Fibroblast of lung (primary cell): Measurements from ENCODE around the gene HIPK3. TPM values are rescaled to one million over a fixed set of nuclear protein-coding genes. Genes with fewer than 3 reads are reported as not detected.

Experiments used
- DNase-seq, 2 donors: peaks; one replicate each; pipeline versions ENCODE4 v3.0.0 to v3.0.0-alpha.2; 2010; ENCODE audit warnings: low read depth in 2 of 2
- H2AFZ ChIP-seq: 2 replicates; pipeline ENCODE4 v1.5.1; 2012; ENCODE audit warnings: low read length, control low read depth, inconsistent platforms
- H3K27ac ChIP-seq: 2 replicates; pipeline ENCODE4 v1.5.1; 2011; ENCODE audit warnings: low read length, control low read depth; ENCODE audit not compliant: insufficient read depth
- H3K27me3 ChIP-seq: 2 replicates; pipeline ENCODE4 v1.5.1; 2011; ENCODE audit warnings: mild to moderate bottlenecking, low read length; ENCODE audit not compliant: control insufficient read depth, insufficient read depth
- H3K36me3 ChIP-seq: 2 replicates; pipeline ENCODE4 v1.5.1; 2011; ENCODE audit warnings: low read length; ENCODE audit not compliant: control insufficient read depth, insufficient read depth
- H3K4me1 ChIP-seq: 2 replicates; pipeline ENCODE4 v1.5.1; 2011; ENCODE audit warnings: low read length; ENCODE audit not compliant: control insufficient read depth, insufficient read depth; ENCODE audit errors: extremely low read depth
- H3K4me2 ChIP-seq: 2 replicates; pipeline ENCODE4 v1.5.1; 2011; ENCODE audit warnings: low read length, control low read depth; ENCODE audit not compliant: insufficient read depth; ENCODE audit errors: extremely low read depth
- H3K4me3 ChIP-seq, 4 experiments: fragments of 200-600 bp in 1 of 4; sonication (generic) in 1 of 4; replicated peaks in 1 of 4; 2 replicates each; pipeline ENCODE4 v1.5.1; 2011 to 2016; ENCODE audit warnings: low read length in 4 of 4, low read depth in 3 of 4, mild to moderate bottlenecking in 3 of 4, control low read depth in 2 of 4, inconsistent platforms in 1 of 4, mixed read lengths in 1 of 4; ENCODE audit not compliant: insufficient read depth in 1 of 4; ENCODE audit errors: control extremely low read depth in 1 of 4
- H3K79me2 ChIP-seq: 2 replicates; pipeline ENCODE4 v1.5.1; 2012; ENCODE audit warnings: mild to moderate bottlenecking, low read length, inconsistent platforms; ENCODE audit not compliant: control insufficient read depth, insufficient read depth
- H3K9ac ChIP-seq: 2 replicates; pipeline ENCODE4 v1.5.1; 2011; ENCODE audit warnings: mild to moderate bottlenecking, low read length, control low read depth; ENCODE audit not compliant: insufficient read depth
- H3K9me3 ChIP-seq: 2 replicates; pipeline ENCODE4 v1.5.1; 2012; ENCODE audit warnings: low read depth, low read length; ENCODE audit not compliant: control insufficient read depth, insufficient read depth
- H4K20me1 ChIP-seq: 2 replicates; pipeline ENCODE4 v1.5.1; 2011; ENCODE audit warnings: low read length; ENCODE audit not compliant: control insufficient read depth, insufficient read depth; ENCODE audit errors: extremely low read depth
- EZH2 ChIP-seq: IDR thresholded peaks from 2 replicates; pipeline ENCODE4 v1.5.1; 2012; ENCODE audit warnings: low read length, control low read depth, mild to moderate bottlenecking; ENCODE audit errors: missing control alignments
- polyA plus RNA-seq, 2 donors: library from polyadenylated mRNA; depleted of rRNA in 1 of 2; stranded (reverse) in 1 of 2; unstranded in 1 of 2; fragments of >200 nt; gene quantifications; 2 replicates each; pipeline ENCODE4 v1.2.1, GENCODE V29; 2011 to 2012; ENCODE audit warnings: missing spikeins in 1 of 2
- total RNA-seq: library from RNA; depleted of rRNA; stranded (reverse); fragments of >200 nt; gene quantifications from 2 replicates; pipeline ENCODE4 v1.2.1, GENCODE V29; 2014
- TF ChIP-seq, protein P1 (sequence below), 2 donors: IDR thresholded peaks in 1 of 2; conservative IDR thresholded peaks in 1 of 2; 1 replicate in 1 of 2; 2 replicates in 1 of 2; pipeline ENCODE4 v1.5.1; 2011 to 2012; ENCODE audit warnings: low read length in 2 of 2, control low read depth in 1 of 2, inconsistent platforms in 1 of 2, low read depth in 1 of 2, mild to moderate bottlenecking in 1 of 2

HIPK3 gene
- total and polyA plus RNA-seq, 2 donors (not counting 1 experiment from before 2014, with no cell fraction given): 24.5 to 89.8 TPM

DNA sequence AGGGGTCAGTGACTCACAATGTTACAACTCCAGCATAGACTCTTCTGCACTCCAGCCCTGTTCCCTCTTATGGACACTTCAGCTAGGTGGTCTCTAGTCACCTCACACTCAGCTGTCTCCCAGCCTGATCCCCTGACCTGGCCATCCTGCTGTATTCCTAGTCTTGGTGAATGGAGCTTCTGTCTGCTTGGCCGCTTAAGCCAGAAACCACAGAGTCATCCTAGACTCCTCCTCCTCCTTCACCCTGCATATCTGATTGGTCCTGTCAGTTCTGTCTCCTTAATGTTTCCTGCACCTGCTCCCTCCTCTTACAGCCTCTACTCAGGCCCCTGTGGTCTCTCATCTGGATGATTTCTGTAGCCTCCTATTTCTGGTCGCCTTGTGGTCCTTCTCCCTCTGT, 144.9 kb downstream of the HIPK3 start:
- DNase-seq: no peak
- H3K27ac ChIP-seq: no peak overlapping the region
- H3K79me2 ChIP-seq: no peaks in the 10 kb centered on the region

DNA sequence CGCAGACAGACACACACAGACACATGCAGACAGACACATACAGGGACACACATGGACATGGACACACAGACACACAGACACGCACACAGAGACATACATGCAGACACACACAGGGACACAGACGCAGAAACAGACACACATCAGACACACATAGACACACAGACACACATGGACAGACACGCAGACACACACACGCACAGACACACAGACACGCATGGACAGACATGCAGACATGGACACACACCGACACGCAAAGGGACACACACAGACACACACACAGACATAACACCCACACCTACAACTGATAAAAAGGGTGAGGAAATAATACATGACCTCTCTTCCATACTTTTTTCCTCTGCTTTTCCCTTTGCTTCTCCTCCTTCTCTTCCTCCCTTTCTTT, 146.2 kb downstream of the HIPK3 start:
- Histone ChIP-seq H3K9ac (no peak overlapping the region), H3K4me3 (no peak overlapping the region), H3K27me3 (no peaks in the 10 kb centered on the region), H3K27ac (no peak overlapping the region), H3K79me2 (no peaks in the 10 kb centered on the region), H2AFZ (no peak overlapping the region), H3K4me2 (no peak overlapping the region), H3K9me3 (no peaks in the 10 kb centered on the region), H3K36me3 (no peaks in the 10 kb centered on the region), H4K20me1 (no peaks in the 10 kb centered on the region), H3K4me1 (no peaks in the 10 kb centered on the region)
- no peak for DNase-seq
- TF ChIP-seq EZH2: no peak
- TF ChIP-seq, protein P1, sequence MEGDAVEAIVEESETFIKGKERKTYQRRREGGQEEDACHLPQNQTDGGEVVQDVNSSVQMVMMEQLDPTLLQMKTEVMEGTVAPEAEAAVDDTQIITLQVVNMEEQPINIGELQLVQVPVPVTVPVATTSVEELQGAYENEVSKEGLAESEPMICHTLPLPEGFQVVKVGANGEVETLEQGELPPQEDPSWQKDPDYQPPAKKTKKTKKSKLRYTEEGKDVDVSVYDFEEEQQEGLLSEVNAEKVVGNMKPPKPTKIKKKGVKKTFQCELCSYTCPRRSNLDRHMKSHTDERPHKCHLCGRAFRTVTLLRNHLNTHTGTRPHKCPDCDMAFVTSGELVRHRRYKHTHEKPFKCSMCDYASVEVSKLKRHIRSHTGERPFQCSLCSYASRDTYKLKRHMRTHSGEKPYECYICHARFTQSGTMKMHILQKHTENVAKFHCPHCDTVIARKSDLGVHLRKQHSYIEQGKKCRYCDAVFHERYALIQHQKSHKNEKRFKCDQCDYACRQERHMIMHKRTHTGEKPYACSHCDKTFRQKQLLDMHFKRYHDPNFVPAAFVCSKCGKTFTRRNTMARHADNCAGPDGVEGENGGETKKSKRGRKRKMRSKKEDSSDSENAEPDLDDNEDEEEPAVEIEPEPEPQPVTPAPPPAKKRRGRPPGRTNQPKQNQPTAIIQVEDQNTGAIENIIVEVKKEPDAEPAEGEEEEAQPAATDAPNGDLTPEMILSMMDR (conservative IDR thresholded peaks at IDR 0.05 in 1 of 2, IDR thresholded peaks at IDR 0.05 in 1 of 2; ENCODE audit: low read depth in 1 of 2, low read length in 2 of 2): no peak

More for the DNA sequence above, 144.9 kb downstream of the HIPK3 start:
- H3K4me1 ChIP-seq: no peaks in the 10 kb centered on the region
- H3K9me3 ChIP-seq: no peaks in the 10 kb centered on the region
- H3K9ac ChIP-seq: no peak overlapping the region
- no peaks in the 10 kb centered on the region for H3K27me3 ChIP-seq
- H2AFZ ChIP-seq: no peak overlapping the region
- no peak overlapping the region for H3K4me2 ChIP-seq
- H3K4me3 ChIP-seq: no peak overlapping the region
- no peaks in the 10 kb centered on the region for H3K36me3 ChIP-seq
- no peaks in the 10 kb centered on the region for H4K20me1 ChIP-seq
- TF ChIP-seq EZH2: no peak
- TF ChIP-seq, protein P1 (conservative IDR thresholded peaks at IDR 0.05 in 1 of 2, IDR thresholded peaks at IDR 0.05 in 1 of 2; ENCODE audit: low read depth in 1 of 2, low read length in 2 of 2): no peak

DNA sequence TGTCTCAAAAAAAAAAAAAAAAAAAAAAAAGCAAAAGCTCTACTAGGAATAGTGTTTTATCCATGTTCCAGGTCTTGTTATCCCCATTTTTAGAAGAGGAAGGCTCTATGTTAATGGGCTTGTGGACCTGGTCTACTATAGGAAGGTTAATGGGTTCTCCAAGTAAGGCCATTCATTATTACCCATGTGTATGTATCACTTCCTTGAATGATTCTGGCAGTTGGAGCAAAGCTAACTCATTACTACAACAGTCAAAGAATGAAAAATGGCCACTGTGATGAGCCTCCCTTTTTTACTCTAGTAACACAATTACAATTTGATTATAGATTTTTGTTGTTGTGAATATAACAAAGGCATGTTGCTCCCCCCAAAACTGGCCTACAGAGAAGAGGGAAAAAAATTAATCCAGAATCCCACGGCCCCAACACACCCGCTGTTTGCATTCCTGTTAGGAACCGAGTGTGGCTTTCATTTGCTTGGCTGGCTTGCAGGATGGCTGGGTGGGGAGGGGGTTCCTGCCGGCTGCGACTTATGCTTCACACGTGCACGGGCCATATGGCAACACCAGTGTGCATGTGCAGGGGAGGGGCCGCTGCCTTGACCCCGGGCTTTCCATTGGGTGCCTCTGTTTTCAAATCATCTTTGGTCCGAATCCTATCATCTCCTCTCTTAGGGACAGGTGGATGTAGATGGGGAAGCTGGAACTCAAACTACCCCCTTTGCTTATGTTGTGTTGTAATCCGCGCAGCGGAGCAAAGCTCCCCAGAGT, 148.8 kb downstream of the HIPK3 start:
- H3K9ac ChIP-seq: no peak overlapping the region
- H3K9me3 ChIP-seq: no peaks in the 10 kb centered on the region
- no peaks in the 10 kb centered on the region for H4K20me1 ChIP-seq
- H3K4me1 ChIP-seq: no peaks in the 10 kb centered on the region
- H3K27ac ChIP-seq: no peak overlapping the region
- no peaks in the 10 kb centered on the region for H3K79me2 ChIP-seq
- no peak for DNase-seq
- H3K36me3 ChIP-seq: no peaks in the 10 kb centered on the region
- no peaks in the 10 kb centered on the region for H3K27me3 ChIP-seq
- TF ChIP-seq EZH2: no peak
- TF ChIP-seq, protein P1 (conservative IDR thresholded peaks at IDR 0.05 in 1 of 2, IDR thresholded peaks at IDR 0.05 in 1 of 2; ENCODE audit: low read depth in 1 of 2, low read length in 2 of 2): no peak
- no peak overlapping the region for H3K4me3 ChIP-seq
- no peak overlapping the region for H2AFZ ChIP-seq
- H3K4me2 ChIP-seq: no peak overlapping the region

Other genes with a start within 250 kb of the HIPK3 start
- 5.6 and 8.4 TPM in 2 replicates for gene DEPDC7, start 241.5 kb upstream of the HIPK3 start, total RNA-seq
- gene DEPDC7, start 241.5 kb upstream of the HIPK3 start, polyA plus RNA-seq: 6.7 and 8.7 TPM in 2 replicates
- 17.5 and 24.1 TPM in 2 replicates for gene TCP11L1, start 217.8 kb upstream of the HIPK3 start, total RNA-seq
- gene TCP11L1, start 217.8 kb upstream of the HIPK3 start, polyA plus RNA-seq: 25.2 and 30.2 TPM in 2 replicates
- gene CSTF3, start 95.9 kb upstream of the HIPK3 start, total RNA-seq: 26.3 and 32.4 TPM in 2 replicates
- 27.4 and 34.0 TPM in 2 replicates for gene CSTF3, start 95.9 kb upstream of the HIPK3 start, polyA plus RNA-seq
- gene KIAA1549L, start 118.7 kb downstream of the HIPK3 start, total RNA-seq: 0.17 and 0.26 TPM in 2 replicates
- gene KIAA1549L, start 118.7 kb downstream of the HIPK3 start, polyA plus RNA-seq: 1.1 and 1.3 TPM in 2 replicates